Neural cell (in vitro differentiated cells): ENCODE data around the gene GJC3. TPM values are rescaled to one million over a fixed set of nuclear protein-coding genes. Genes with fewer than 3 reads are reported as not detected.

Experiments
- H2AFZ ChIP-seq: fragments of 200-600, 300-800 bp; sonication (generic), shearing (Covaris generic); 2 replicates; pipeline ENCODE4 v1.6.0; 2014; ENCODE audit warnings: low read depth, mild to moderate bottlenecking, antibody characterized with exemption, low read length, moderate library complexity
- H3F3A ChIP-seq: fragments of 200-600 bp; shearing (Covaris generic); 2 replicates; pipeline ENCODE4 v1.6.1; 2016; ENCODE audit warnings: mild to moderate bottlenecking, moderate library complexity, mixed read lengths, antibody characterized with exemption, low read length; ENCODE audit not compliant: insufficient read depth, poor library complexity, severe bottlenecking
- H3K27ac ChIP-seq: fragments of 200-600, 300-800 bp; sonication (generic), shearing (Covaris generic); 2 replicates; pipeline ENCODE4 v1.5.1; 2014; ENCODE audit warnings: mild to moderate bottlenecking, low read length, moderate library complexity
- H3K27me3 ChIP-seq: fragments of 300-800, 200-600 bp; sonication (generic), shearing (Covaris generic); 2 replicates; pipeline ENCODE4 v1.6.0; 2014; ENCODE audit warnings: mild to moderate bottlenecking, low read depth, low read length, moderate library complexity; ENCODE audit not compliant: insufficient read depth
- H3K36me3 ChIP-seq: fragments of 300-800, 200-600 bp; sonication (generic), shearing (Covaris generic); 2 replicates; pipeline ENCODE4 v1.5.1; 2014; ENCODE audit warnings: mild to moderate bottlenecking, antibody characterized with exemption, low read length, moderate library complexity; ENCODE audit not compliant: insufficient read depth
- H3K4me2 ChIP-seq: fragments of 300-800, 200-600 bp; sonication (generic), shearing (Covaris generic); 2 replicates; pipeline ENCODE4 v1.6.0; 2014; ENCODE audit warnings: mild to moderate bottlenecking, low read length
- H3K4me3 ChIP-seq: fragments of 300-800, 200-600 bp; sonication (generic), shearing (Covaris generic); 2 replicates; pipeline ENCODE4 v1.5.1; 2014; ENCODE audit warnings: mild to moderate bottlenecking, low read length, moderate library complexity
- H3K79me2 ChIP-seq: fragments of 200-600 bp; shearing (Covaris generic); replicated peaks from 2 replicates; pipeline ENCODE4 v1.6.0; 2014; ENCODE audit warnings: mild to moderate bottlenecking, low read length, moderate library complexity; ENCODE audit not compliant: insufficient read depth
- H3K9ac ChIP-seq: fragments of 300-800, 200-600 bp; sonication (generic), shearing (Covaris generic); 2 replicates; pipeline ENCODE4 v1.6.1; 2016; ENCODE audit warnings: mild to moderate bottlenecking, low read length, mixed read lengths
- H3K9me2 ChIP-seq: fragments of 200-600 bp; shearing (Covaris generic); 2 replicates; pipeline ENCODE4 v1.6.1; 2016; ENCODE audit warnings: mild to moderate bottlenecking, low read length, mixed read lengths; ENCODE audit not compliant: insufficient read depth
- H3K9me3 ChIP-seq: fragments of 200-600, 300-800 bp; sonication (generic), shearing (Covaris generic); 2 replicates; pipeline ENCODE4 v1.6.1; 2016; ENCODE audit warnings: mild to moderate bottlenecking, mixed run types, low read length, moderate library complexity, mixed read lengths
- H4K20me1 ChIP-seq: fragments of 200-600 bp; shearing (Covaris generic); 2 replicates; pipeline ENCODE4 v1.6.1; 2016; ENCODE audit warnings: mild to moderate bottlenecking, mixed run types; ENCODE audit not compliant: insufficient read depth
- CTCF ChIP-seq: fragments of 450-650 bp; IDR thresholded peaks from 2 replicates; pipeline ENCODE4 v1.5.1; 2014; ENCODE audit warnings: antibody characterized with exemption, mild to moderate bottlenecking, moderate library complexity; ENCODE audit not compliant: poor library complexity, severe bottlenecking
- EP300 ChIP-seq: fragments of 450-650 bp; conservative IDR thresholded peaks from 2 replicates; pipeline ENCODE4 v1.6.1; 2014; ENCODE audit warnings: antibody characterized with exemption, mild to moderate bottlenecking, moderate library complexity; ENCODE audit not compliant: poor library complexity, severe bottlenecking
- EZH2 ChIP-seq: fragments of 200-600, 300-800 bp; shearing (Covaris generic), sonication (generic); IDR thresholded peaks from 2 replicates; pipeline ENCODE4 v1.6.1; 2014; ENCODE audit warnings: antibody characterized with exemption, low read length, borderline replicate concordance, mild to moderate bottlenecking; ENCODE audit not compliant: insufficient read depth, poor library complexity, severe bottlenecking
- MXI1 ChIP-seq: fragments of 450-650 bp; conservative IDR thresholded peaks from 2 replicates; pipeline ENCODE4 v1.6.1; 2014; ENCODE audit warnings: antibody characterized with exemption, mild to moderate bottlenecking; ENCODE audit not compliant: poor library complexity, severe bottlenecking
- POLR2AphosphoS5 ChIP-seq: IDR thresholded peaks from 2 replicates; pipeline ENCODE4 v1.6.1; 2012
- RAD21 ChIP-seq: fragments of 450-650 bp; conservative IDR thresholded peaks from 2 replicates; pipeline ENCODE4 v1.6.1; 2014; ENCODE audit warnings: antibody characterized with exemption, mild to moderate bottlenecking, moderate library complexity
- REST ChIP-seq: IDR thresholded peaks from 2 replicates; pipeline ENCODE4 v1.6.1; 2012; ENCODE audit warnings: borderline replicate concordance
- SMC3 ChIP-seq: fragments of 450-650 bp; conservative IDR thresholded peaks from 2 replicates; pipeline ENCODE4 v1.6.1; 2014; ENCODE audit warnings: antibody characterized with exemption, mild to moderate bottlenecking, moderate library complexity; ENCODE audit not compliant: poor library complexity
- TAF1 ChIP-seq: IDR thresholded peaks from 2 replicates; pipeline ENCODE4 v1.6.1; 2012; ENCODE audit warnings: low read depth
- polyA plus RNA-seq: library from polyadenylated mRNA; depleted of rRNA; stranded (reverse); fragments of >200 nt; gene quantifications from 2 replicates; pipeline ENCODE4 v1.2.3, GENCODE V29; 2014

The GJC3 gene
- polyA plus RNA-seq, 1 donor from 2014 or later, result not detected

GRCh38 chr7:99910976-99911375 is 18.4 kb downstream of the GJC3 start:
- H3K27me3 ChIP-seq, result no peaks in the 10 kb centered on the region
- no peaks in the 10 kb centered on the region for H3K9me2 ChIP-seq
- no peaks in the 10 kb centered on the region for H3K36me3 ChIP-seq
- H3K79me2 ChIP-seq, result no peaks in the 10 kb centered on the region
- H3K9me3 ChIP-seq, result no peaks in the 10 kb centered on the region
- no peaks in the 10 kb centered on the region for H3F3A ChIP-seq
- no peak overlapping the region for H3K9ac ChIP-seq
- H3K27ac ChIP-seq, result no peak overlapping the region
- no peak overlapping the region for H2AFZ ChIP-seq
- H3K4me2 ChIP-seq, result no peak overlapping the region
- no peak for TF ChIP-seq TAF1
- no peak for TF ChIP-seq SMC3
- no peak for TF ChIP-seq MXI1
- TF ChIP-seq POLR2AphosphoS5, result no peak
- TF ChIP-seq CTCF, result no peak
- TF ChIP-seq EZH2, result no peak
- no peak for TF ChIP-seq REST
- no peak for TF ChIP-seq RAD21
- no peak for TF ChIP-seq EP300
- no peaks in the 10 kb centered on the region for H4K20me1 ChIP-seq
- H3K4me3 ChIP-seq, result no peak overlapping the region

- Histone ChIP-seq H3K27ac (no peak overlapping the region), H3K27me3 (no peaks in the 10 kb centered on the region), H3K79me2 (no peaks in the 10 kb centered on the region), H3K9ac (no peak overlapping the region), H2AFZ (no peak overlapping the region), H3K4me3 (no peak overlapping the region), H3K9me3 (no peaks in the 10 kb centered on the region), H4K20me1 (no peaks in the 10 kb centered on the region), H3K4me2 (no peak overlapping the region), H3K36me3 (no peaks in the 10 kb centered on the region), H3K9me2 (no peaks in the 10 kb centered on the region), H3F3A (no peaks in the 10 kb centered on the region)
- TF ChIP-seq EZH2 (no peak), MXI1 (no peak), SMC3 (no peak), REST (no peak), RAD21 (no peak)
These were observed 27.8 kb downstream of the GJC3 start for GRCh38 chr7:99901581-99901980.
